ENCODE data around the gene RNF112. TPM values are rescaled to one million over a fixed set of nuclear protein-coding genes. Genes with fewer than 3 reads are reported as not detected.

The RNF112 gene
- total and polyA plus RNA-seq, 2 of the 8 experiments (the other 6 are each of a cell fraction or from before 2014, with no cell fraction given): 1.1 to 2.2 TPM

- no peak overlapping the region for H3K4me2 ChIP-seq (ENCODE audit: insufficient read depth in 1 of 2, low read depth in 2 of 2, low read length in 2 of 2)
- 97% methylated on average over 6 of the region's 6 CpGs; no CpG with 5 or more reads in 1 of the 2 experiments for WGBS, 2 experiments (ENCODE audit: extremely low coverage in 1 of 2, insufficient coverage in 1 of 2, insufficient read length in 1 of 2, insufficient replicate concordance in 2 of 2, low coverage in 1 of 2, low lambda C conversion rate in 2 of 2, missing lambda C conversion rate in 1 of 2)
- H3K36me3 ChIP-seq (ENCODE audit: control insufficient read depth in 2 of 4, insufficient read depth in 4 of 4, low read length in 3 of 4): peaks cover 33 to 61% (median 40%) of the 10 kb centered on the region in 4 experiments
- H2BK12ac ChIP-seq (ENCODE audit: low read depth, low read length): no peak overlapping the region
- H3K4me3 ChIP-seq (ENCODE audit: extremely low read depth in 1 of 4, insufficient read depth in 2 of 4, low read depth in 3 of 4, low read length in 4 of 4): no peak overlapping the region
- no peak overlapping the region for H4K91ac ChIP-seq (replicated peaks; ENCODE audit: insufficient read length, low read length)
- peaks cover 13% of the 10 kb centered on the region for H3K79me1 ChIP-seq (ENCODE audit: low read depth, low read length)
- no peak overlapping the region for H3K27ac ChIP-seq (ENCODE audit: low read depth, low read length)
- no peak overlapping the region for H2BK120ac ChIP-seq (replicated peaks; ENCODE audit: low read depth, low read length)
- ChIA-PET CTCF (ENCODE audit: partially characterized antibody) (interaction anchor here (0.8 to 2.0 kb wide), 3 partner anchors 21 to 383 kb away, joined by 3 to 7 read pairs (median 4); partner anchors contain the start of gene B9D1), POLR2A (ENCODE audit: partially characterized antibody) (interaction anchor here (0.6 to 1.5 kb wide), 5 partner anchors 13 to 86 kb away, joined by 3 to 6 read pairs (median 3); partner anchors contain the start of gene B9D1)
- peaks cover 0 to 25% of the 10 kb centered on the region in 2 experiments; a peak in 2 of 4 replicates for H3K79me2 ChIP-seq (ENCODE audit: control insufficient read depth in 1 of 2, insufficient read depth in 2 of 2, low read length in 2 of 2)
- H3K18ac ChIP-seq (ENCODE audit: extremely low read depth, low read length): no peak overlapping the region
- no peak overlapping the region for H3K56ac ChIP-seq (replicated peaks; ENCODE audit: insufficient read length, low read depth, low read length)
- no peak for DNase-seq (ENCODE audit: low read depth in 1 of 2, low spot score in 2 of 2)
- no peak overlapping the region for H2AK5ac ChIP-seq (ENCODE audit: low read depth, low read length)
- H4K20me1 ChIP-seq (replicated peaks in 1 of 2; ENCODE audit: control insufficient read depth in 1 of 2, insufficient read depth in 2 of 2, low read length in 2 of 2): peaks cover 3 to 29% of the 10 kb centered on the region in 2 experiments
- H3K4me1 ChIP-seq (replicated peaks in 1 of 4; ENCODE audit: control insufficient read depth in 3 of 4, insufficient read depth in 4 of 4, low read length in 3 of 4): peaks cover 7 to 22% (median 15%) of the 10 kb centered on the region in 4 experiments
- no peak overlapping the region for H2AFZ ChIP-seq (ENCODE audit: low read length)
- no peak overlapping the region for H2BK20ac ChIP-seq (ENCODE audit: low read length)
- FAIRE-seq: no peak
- H3K9ac ChIP-seq (replicated peaks in 1 of 4; ENCODE audit: extremely low read depth in 1 of 4, low read depth in 3 of 4, low read length in 3 of 4): no peak overlapping the region
- no peak overlapping the region for H3K23ac ChIP-seq (ENCODE audit: insufficient read length)
- H2BK15ac ChIP-seq (ENCODE audit: low read length): no peak overlapping the region
- peaks cover 8% of the 10 kb centered on the region; the same call in 1 of the 2 replicates for H3K23me2 ChIP-seq (ENCODE audit: low read depth, low read length)
- no peak overlapping the region for H4K5ac ChIP-seq (ENCODE audit: insufficient read length, low read depth, low read length)
- H4K8ac ChIP-seq (ENCODE audit: extremely low read depth, insufficient read depth, low read length): no peak overlapping the region
- H3K27me3 ChIP-seq (replicated peaks in 1 of 4; ENCODE audit: control insufficient read depth in 3 of 4, extremely low read depth in 1 of 4, insufficient read depth in 3 of 4, low read length in 3 of 4): no peaks in the 10 kb centered on the region
- no peak overlapping the region for H3K4ac ChIP-seq (replicated peaks; ENCODE audit: insufficient read length, low read depth, low read length)
- TF ChIP-seq SIX5 (IDR thresholded peaks at IDR 0.05; ENCODE audit: low read depth, low read length) (no peak), KDM5A (IDR thresholded peaks at IDR 0.05; ENCODE audit: low read length) (no peak), SAP30 (IDR thresholded peaks at IDR 0.05; ENCODE audit: insufficient read depth, insufficient replicate concordance, low read length) (no peak), NANOG (IDR thresholded peaks at IDR 0.05; ENCODE audit: insufficient read depth, low read depth, low read length, poor library complexity, severe bottlenecking) (no peak), SP2 (IDR thresholded peaks at IDR 0.05; ENCODE audit: low read length) (no peak), RNF2 (IDR thresholded peaks at IDR 0.05; ENCODE audit: borderline replicate concordance, low read depth, low read length, missing control alignments, poor library complexity, severe bottlenecking) (no peak), ATF3 (IDR thresholded peaks at IDR 0.05; ENCODE audit: insufficient read depth, low read depth, low read length) (no peak), RXRA (IDR thresholded peaks at IDR 0.05; ENCODE audit: insufficient read depth, low read depth, low read length) (no peak), POLR2A (IDR thresholded peaks at IDR 0.05; ENCODE audit: control extremely low read depth in 1 of 2, low read depth in 2 of 2, low read length in 2 of 2) (no peak)
- H2BK5ac ChIP-seq (ENCODE audit: low read depth, low read length): no peak overlapping the region
- H3K14ac ChIP-seq (ENCODE audit: insufficient read length): no peak overlapping the region
- no peaks in the 10 kb centered on the region for H3K9me3 ChIP-seq (ENCODE audit: insufficient read depth in 2 of 2, low read depth in 1 of 2, low read length in 1 of 2)
Measured at GRCh38 chr17:19383681-19384470, 27.2 kb upstream of the RNF112 start.

Measured in H1 (cell line).